A549 treated with CORT108297 at 1 μM for 4 hours (cell line): Measurements from ENCODE around the gene MYCBP2. TPM values are rescaled to one million over a fixed set of nuclear protein-coding genes. Genes with fewer than 3 reads are reported as not detected.

Experiments used
- total RNA-seq: library from RNA; stranded (reverse); fragments of 200-300 nt; extraction: Qiagen RNA extraction; gene quantifications from 5 replicates; pipeline ENCODE4 v1.2.3, GENCODE V29; 2022

Gene MYCBP2, protein sequence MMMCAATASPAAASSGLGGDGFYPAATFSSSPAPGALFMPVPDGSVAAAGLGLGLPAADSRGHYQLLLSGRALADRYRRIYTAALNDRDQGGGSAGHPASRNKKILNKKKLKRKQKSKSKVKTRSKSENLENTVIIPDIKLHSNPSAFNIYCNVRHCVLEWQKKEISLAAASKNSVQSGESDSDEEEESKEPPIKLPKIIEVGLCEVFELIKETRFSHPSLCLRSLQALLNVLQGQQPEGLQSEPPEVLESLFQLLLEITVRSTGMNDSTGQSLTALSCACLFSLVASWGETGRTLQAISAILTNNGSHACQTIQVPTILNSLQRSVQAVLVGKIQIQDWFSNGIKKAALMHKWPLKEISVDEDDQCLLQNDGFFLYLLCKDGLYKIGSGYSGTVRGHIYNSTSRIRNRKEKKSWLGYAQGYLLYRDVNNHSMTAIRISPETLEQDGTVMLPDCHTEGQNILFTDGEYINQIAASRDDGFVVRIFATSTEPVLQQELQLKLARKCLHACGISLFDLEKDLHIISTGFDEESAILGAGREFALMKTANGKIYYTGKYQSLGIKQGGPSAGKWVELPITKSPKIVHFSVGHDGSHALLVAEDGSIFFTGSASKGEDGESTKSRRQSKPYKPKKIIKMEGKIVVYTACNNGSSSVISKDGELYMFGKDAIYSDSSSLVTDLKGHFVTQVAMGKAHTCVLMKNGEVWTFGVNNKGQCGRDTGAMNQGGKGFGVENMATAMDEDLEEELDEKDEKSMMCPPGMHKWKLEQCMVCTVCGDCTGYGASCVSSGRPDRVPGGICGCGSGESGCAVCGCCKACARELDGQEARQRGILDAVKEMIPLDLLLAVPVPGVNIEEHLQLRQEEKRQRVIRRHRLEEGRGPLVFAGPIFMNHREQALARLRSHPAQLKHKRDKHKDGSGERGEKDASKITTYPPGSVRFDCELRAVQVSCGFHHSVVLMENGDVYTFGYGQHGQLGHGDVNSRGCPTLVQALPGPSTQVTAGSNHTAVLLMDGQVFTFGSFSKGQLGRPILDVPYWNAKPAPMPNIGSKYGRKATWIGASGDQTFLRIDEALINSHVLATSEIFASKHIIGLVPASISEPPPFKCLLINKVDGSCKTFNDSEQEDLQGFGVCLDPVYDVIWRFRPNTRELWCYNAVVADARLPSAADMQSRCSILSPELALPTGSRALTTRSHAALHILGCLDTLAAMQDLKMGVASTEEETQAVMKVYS (N-terminal part only)
- 16.6 to 21.2 TPM (median 20.5 TPM) in 5 replicates for total RNA-seq

DNA sequence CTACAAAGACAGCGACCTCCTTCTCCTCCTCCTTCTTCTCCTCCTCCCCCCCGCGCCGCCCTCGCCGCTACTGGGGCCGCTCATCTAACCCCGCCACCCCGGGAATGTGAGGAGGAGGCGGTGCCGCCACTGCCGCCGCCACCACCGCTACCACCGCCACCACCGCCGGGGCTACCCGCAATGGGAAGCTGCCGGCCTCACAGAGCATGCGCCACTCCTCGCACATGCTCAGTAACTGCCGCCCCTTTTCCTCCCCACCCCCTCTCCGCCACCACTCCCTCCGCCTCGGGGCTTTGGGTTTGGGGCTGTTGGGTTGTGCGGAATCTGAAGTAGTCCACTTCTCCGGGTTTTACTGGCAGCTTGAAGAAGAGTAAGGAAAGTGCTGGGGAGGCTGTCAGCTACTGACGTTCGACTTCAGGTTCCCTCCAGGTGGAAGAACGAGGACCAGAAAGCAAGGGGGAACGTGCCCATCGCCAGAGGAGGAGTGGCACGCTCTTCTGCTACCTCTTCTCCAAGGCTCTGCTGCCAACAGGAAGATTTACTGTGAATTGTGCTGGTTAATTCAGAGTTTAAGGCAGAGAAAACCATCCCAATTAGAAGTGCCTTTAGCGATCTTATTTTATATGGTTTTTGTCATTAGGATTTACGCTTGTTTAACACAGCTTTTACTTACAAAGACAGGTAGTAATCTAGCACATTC lies at the start of gene MYCBP2:
TSS of gene MYCBP2 (minus strand) at position 190 of the 700 bp plus-strand sequence. CDS start 319 bp downstream, outside the sequence.

DNA sequence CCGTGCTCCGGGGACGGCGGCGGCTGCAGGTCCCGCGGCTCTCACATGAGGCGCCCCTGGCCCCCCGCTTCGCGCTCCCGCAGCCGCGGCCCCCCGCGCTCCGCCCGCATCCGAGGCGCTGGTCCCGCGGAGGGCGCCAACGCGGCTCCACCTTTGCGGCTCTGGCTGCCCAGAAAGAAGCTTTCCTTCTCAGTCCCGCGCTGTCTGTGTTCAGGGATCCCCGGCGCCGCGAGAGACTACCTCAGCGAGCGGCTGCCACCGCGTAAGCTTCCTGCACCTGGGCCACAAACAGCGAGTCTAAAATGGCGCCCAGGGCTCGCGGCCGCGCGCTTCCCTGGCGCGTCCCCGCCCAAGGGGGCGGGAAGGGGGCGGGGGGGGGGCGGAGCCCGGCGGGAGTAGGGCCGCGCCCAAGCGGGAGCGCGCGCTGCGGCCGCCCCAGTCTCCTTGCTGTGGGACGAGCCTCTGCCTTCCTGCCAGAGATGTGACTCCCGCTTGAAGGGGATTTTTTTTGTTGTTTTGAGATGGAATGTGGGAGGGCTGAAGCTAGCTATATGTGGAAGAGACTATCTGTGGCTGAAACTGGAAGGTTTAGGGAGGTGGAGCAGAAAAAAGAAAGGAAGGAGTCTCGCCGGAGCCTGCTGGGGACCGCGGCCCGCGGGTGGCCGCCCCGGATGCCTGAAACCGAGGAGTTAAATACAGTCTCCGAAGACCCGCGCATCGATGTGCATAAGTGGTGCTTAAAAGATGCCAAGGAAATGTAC lies 299.9 kb downstream of the MYCBP2 start, which contains the start of gene FBXL3:
TSS of gene FBXL3 (minus strand) at position 299 of the 761 bp plus-strand sequence. CDS start 5,299 bp downstream, outside the sequence.

Other genes starting within 250 kb of the MYCBP2 start
- gene SCEL, start 208.6 kb upstream of the MYCBP2 start, total RNA-seq = 0.43 to 0.72 TPM (median 0.60 TPM) in 5 replicates